GM04504 (cell line): ENCODE measurements around the gene GJC2.
"Not testable (repeated sequence)": the region's sequence is repeated elsewhere in the genome, so short reads cannot be mapped to it uniquely, and the experiment has no call there.

Experiments
- DNase-seq: peaks from one replicate; pipeline ENCODE4 v3.0.0-alpha.2; 2012; ENCODE audit warnings: low read depth

The GJC2 gene

DNA sequence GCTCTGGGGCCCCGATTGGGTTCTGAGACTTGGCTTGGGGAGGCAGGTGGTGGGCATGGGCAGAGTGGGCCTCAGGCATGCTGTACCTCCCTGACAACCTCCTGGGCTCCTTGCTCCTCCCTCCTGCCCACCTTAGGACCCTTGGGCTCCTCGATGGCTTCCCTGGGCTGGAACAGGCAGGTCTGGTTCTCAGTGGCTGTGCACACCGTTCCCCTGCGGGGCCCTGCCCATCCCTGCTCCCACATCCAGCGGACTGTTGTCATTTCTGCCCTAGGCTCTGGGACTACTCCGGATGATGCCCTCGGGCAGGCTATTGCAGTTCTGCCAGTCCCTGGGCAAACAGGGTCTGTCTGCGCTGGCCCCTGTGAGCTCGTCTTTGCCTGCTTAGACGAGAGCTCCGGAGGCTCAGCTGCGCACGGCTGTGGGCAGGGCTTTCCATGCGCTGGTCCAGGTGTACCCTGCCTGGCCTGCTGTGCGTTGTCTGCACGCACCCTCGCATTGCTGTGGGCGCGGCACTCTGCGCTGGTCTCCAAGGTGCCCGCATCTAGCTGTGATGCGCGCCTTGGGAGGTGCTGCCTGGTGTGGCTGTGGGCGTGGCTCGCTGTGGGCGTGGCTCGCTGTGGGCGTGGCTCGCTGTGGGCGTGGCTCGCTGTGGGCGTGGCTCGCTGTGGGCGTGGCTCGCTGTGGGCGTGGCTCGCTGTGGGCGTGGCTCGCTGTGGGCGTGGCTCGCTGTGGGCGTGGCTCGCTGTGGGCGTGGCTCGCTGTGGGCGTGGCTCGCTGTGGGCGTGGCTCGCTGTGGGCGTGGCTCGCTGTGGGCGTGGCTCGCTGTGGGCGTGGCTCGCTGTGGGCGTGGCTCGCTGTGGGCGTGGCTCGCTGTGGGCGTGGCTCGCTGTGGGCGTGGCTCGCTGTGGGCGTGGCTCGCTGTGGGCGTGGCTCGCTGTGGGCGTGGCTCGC lies 24.1 kb downstream of the GJC2 start:
- DNase-seq = not testable (repeated sequence)

DNA sequence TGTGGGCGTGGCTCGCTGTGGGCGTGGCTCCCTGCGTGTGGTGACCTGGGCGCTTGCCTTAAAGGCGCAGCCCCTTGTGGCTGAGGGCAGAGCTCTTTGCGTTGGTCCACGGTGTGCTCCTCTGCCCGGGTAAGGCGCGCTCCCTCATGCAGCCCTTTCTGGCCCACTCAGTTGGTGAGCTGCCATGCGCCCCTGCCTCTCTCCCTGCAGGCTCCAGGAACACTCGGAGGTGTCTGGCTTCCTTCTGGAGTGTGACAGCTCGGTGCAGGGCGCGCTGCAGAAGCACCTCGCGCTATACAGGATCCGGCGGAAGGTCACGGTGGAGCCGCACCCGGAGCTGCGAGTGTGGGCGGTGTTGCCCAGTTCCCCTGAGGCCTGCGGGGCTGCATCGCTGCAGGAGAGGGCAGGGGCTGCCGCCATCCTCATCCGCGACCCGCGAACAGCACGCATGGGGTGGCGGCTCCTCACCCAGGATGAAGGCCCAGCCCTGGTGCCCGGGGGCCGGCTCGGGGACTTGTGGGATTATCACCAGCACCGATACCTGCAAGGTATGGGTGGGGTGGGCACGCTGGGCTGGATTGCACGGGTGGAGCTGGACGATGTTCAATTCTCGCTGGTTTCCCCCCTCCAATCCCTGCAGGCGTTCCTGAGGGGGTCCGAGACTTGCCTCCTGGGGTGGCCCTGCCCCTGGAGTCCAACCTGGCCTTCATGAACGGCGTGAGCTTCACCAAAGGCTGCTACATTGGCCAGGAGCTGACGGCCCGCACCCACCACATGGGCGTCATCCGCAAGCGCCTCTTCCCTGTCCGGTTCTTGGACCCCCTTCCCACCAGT lies 25.0 kb downstream of the GJC2 start:
- no peak for DNase-seq

DNA sequence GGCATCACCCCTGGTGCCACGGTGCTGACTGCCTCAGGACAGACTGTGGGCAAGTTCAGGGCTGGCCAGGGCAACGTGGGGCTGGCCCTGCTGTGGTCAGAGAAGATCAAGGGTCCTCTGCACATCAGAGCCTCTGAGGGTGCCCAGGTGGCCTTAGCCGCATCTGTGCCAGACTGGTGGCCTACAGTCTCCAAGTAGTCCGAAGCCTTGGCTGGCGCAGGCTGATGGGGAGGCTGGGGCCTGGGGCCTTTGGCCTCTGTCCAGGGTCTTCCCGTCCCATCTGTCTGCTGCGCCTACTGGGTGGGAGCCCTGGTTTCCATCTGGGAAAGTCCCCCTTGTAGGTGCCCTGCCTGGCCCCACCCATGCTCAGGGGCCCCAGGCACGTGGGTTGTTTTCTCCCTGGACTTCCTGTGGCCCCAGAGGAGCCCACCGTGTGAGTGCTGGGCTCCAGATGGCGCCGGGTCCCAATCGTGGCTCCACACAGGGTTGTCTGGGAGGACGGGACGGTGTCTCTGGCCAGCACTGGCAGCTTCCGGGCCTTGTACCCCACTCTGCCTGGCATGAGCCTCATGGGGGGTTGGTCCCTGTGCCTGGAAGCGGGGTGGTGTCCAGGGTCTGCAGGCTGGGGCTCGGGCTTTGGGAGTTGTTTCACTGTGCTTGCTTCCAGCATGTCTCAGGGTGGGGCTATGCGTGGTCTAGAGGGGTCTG lies 25.7 kb downstream of the GJC2 start:
- no peak for DNase-seq

DNA sequence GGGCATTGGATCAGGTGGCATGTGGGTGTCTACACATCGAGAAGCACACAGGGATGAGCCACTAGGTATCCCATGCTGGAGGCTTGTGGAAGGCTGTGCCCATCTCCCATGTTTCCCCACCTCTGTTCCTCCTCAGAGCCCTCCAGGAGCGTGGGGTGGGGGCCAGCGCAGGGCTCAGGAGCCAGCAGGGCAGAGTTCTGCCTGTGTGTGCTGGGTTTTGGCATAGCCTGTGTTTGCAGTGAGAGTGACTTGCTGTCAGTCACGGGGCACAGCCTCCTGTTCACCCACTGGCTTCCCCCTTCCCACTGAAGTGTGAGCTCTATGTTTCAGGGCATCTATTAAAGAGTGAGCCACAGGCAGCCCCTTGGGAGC lies 26.3 kb downstream of the GJC2 start:
- no peak for DNase-seq

DNA sequence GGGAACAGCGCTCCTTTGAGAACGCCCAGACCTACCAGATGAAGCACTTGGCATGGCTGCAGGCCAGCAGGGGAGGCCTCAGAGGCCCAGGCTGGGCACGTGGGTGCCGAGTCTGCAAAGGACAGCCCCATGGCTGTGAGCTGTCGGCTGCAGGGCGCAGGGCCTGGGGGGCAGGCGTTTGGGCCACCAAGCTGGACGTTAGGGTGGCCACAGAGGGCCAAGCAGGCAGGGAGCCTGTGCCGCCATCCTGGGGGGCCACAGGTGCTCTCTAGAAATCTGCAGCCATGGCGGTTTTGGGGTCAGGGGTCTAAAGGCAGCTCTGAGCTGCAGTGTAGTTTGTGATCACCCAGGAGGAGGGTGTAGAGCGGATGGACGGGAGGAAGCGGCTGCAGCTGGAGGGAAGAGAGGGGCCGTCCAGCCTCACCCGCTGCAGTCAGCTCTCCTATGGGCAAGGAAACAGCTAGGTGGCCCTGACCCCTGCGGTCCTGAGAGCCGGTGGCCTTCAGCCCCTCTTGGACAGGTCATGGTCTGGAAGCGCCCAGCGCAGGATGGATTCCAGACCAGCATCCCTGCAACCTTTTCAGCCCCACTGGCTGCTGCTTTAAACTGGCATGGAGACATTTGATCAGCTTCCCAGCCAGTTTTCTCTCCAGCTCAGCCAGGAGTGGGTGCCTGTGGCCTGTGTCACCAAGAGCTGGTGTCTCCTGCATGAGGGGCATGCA lies 26.9 kb downstream of the GJC2 start:
- DNase-seq = no peak

DNA sequence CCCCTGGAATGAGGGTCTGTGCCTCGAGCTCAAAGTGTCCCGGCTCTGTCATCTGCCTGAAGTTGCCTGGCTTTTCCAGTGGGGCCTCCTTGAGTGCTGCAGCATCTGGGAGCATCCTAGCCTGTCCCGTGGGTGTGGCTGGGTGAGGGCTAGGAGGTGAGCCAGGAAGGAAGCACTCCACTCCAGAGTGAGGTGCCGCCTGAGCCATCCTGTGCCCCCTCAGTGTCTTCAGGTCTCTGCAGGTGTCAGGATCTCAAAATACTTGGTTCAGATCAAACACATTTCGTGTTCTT lies 27.4 kb downstream of the GJC2 start:
- no peak for DNase-seq

DNA sequence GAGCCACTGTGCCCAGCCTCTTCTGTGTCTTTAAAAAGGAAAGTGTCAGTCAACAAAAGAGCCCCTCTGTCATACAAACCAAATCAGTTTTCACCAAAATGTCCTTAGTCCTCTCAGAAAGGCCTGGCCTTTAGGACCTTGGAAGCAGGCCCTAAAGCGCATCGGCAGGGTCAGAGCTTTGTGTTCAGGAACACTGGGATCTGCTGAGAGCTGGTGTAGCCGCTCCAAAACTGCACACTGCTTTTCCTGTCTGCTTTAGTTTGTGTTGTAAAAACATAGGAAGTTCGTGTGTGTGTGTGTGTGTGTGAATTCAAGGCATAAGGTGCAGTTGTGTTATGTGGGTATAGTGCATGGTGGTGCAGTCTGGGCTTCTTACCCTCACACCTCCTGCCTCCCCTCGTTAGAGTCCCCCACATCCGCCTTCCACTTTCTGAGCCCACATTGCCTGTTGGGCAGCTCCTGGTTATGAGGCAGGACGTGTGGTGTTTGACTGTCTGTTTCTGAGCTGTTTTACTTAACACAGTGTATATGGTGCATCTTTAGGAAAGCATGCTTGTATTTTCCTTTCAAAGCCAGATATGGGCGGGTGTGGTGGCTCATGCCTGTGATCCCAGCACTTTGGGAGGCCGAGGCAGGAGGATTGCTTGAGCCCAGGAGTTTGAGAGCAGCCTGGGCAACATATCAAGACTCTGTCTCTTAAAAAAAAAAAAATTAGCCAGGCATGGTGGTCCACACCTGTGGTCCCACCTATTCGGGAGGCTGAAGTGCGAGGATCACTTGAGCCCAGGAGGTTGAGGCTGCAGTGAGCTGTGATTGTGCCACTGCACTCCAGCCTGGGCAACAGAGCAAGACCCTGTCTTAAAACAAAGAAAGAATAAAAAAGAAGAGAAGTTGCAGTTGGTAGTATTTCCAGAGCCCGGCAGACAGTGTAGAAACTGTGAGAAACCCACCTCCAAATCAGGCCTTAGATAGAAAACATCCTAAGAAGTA lies 28.3 kb downstream of the GJC2 start:
- DNase-seq = no peak

DNA sequence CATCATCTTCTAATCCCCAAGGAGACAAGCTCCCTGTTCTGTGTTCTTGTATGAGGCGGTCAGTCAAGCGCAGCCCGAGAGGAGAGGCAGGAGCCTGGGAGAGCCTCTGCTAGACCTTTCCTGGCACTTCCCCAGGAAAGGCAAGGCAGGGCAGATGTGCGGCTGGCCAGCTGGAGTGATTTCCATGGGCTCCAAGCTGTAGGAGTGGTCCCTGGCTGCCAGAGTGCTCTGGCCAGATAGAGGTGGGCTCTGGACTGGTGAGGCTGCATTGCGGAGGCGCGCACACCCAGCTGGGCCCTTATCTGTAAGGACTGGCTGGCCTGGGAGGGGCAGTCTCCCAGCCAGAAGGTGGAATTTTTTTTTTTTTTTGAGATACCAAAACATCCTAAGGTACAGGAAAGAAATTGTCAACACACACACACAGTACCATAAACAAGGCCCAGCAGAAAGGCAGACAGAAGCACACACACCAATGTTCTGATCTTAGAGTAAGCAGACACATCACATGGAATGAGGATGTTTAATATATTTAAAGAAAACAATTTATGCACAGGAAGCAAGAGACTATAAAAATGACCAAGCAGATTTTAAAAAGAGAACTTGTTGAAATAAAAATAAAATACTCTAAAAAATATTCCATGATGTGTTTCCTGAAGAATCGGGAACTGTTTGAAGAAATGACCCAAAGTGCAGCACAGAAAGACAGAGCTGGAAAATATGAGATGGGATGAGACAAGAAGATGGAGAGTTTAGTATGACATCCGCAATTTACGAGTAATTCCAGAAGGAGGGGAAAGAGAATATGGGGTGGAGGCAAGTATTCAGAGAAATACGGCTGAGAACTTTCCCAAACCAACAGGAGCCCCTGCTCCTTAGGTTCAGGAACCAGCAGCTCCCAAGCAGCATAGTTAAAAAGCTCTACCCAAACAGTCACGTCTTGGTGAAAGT lies 29.3 kb downstream of the GJC2 start:
- no peak for DNase-seq

DNA sequence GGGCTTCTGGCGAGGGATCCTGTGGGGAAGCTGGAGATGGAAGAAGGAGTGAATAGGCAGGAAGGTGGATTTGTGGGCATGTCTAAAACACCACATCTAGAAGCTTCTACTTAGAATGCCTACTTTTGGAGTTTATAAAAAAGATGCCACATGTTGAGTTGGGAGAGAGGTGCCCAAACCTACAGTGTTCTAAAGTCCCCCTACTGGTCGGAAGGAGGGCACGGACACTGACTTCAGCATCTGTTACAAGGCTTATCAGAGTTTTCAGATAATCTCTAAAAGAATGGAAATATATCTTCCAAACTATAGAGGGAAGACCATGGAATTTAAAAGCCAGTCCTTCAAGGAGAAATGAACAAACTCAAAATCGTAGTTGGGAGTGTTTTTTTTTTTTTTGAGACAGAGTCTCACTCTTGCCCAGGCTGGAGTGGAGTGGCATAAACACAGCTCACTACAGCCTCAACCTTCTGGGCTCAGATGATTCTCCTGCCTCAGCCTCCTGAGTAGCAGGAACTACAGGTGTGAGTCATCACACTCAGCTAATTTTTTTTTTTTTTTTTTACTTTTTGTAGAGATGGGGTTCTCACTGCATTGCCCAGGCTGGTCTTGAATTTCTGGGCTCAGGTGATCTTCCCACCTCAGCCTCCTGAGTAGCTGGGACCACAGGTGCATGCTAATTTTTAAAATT lies 30.7 kb downstream of the GJC2 start:
- no peak for DNase-seq

DNA sequence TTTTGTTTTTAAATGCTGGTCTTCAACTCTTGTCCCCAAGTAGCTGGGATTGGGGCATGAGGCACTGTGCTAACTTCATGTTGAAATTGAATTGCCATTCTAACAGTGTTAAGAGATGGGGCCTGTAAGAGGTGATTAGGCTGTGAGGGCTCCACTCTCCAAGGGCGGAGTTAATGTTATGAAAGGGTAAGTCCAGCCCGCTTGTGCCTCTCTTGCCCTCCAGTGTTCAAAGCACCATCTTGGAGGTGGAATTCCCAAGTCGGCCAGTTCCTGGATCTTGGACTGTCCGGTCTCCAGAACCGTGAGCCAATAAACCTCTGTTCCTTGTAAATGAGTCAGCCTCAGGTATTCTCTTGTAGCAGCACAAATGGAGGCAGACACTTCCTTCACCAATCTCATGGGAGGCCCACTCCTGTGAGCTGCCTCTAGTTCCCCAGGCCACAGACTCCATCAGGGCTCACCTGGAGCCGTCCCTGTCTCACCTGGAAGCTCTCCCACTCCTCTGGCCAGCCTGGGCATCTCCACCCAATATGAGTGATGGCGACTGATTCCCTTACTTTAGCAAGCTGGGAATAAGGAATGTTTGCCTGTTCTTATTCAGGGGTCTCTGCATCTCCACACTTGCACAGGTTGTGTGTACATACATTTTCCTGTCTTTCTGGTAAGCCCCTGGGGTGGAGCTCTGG lies 31.4 kb downstream of the GJC2 start:
- no peak for DNase-seq

DNA sequence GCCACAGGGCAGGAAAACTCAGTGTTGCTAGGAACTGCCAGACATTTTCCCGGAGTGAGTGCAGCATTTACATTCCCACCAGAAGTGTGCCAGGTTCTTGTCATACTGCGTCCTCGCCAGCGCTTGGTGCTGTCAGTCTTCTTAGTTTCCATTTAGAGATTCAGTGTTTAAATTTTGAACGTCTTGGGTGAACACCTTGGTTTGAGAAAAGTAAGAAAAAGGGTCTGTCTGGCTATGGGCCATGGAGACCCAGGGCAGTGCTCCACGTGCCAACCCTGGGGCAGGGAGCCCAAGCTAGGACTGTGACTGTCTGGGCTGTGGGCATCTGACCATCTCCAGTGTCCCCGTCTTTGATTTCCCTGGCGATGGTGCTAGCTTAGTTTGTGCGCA lies 31.9 kb downstream of the GJC2 start:
- DNase-seq = no peak

DNA sequence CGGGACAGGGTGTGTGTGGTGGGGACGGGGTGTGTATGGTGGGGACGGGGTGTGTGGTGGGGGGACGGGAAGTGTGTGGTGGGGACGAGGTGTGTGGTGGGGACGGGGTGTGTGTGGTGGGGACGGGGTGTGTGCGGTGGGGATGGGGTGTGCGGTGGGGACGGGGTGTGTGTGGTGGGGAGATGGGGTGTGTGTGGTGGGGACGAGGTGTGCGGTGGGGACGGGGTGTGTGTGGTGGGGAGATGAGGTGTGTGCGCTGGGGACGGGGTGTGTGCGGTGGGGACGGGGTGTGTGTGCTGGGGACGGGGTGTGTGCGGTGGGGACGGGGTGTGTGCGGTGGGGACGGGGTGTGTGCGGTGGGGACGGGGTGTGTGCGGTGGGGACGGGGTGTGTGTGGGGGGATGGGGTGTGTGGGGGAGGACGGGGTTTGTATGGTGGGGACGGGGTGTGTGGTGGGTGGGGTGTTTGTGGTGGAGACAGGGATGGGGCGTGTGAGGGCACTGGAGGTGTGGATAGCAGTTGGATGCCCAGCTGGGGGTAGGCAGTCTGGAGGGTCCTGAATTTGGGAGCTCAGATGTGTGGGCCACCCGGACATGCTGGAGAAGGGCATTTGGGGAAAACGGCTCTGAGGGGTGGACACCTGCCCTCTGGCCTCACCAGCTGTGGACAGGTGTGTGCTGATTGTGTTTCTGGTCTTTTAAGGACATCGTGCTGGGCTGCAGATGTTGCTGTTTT lies 32.7 kb downstream of the GJC2 start:
- DNase-seq = no peak

DNA sequence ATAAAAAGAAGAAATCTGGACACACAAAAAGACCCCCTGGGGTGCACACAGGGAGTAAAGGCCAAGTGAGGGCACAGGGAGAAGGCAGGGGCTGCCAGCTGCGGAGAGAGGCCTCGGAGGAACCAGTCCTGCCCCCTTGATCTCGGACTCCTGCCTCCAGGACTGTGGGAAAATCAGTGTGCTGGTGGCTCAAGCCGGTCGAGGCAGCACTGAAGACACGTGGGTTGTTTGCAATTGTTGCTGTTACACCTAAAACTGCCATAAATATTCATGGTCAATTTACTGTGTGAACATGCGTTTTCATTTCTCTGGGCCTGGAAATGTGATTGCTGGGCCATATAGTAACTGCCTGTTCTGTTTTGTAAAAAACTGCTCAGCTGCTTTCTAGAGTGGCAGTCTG lies 34.4 kb downstream of the GJC2 start:
- no peak for DNase-seq

DNA sequence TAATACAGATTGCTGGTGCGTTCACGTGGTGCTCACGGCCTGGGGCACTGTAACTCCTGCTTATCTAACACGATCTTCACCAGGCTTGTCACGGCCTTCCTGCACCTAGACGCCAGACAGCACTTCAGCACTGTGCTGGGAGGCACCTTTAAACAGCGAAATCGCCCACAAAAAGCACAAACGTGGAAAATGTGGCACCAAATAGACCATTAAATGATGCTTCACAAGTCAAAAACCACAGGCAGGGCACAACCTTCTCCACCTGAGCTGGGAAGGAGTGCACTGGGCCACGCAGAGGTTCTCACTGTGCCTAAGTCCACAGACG lies 35.9 kb downstream of the GJC2 start:
- no peak for DNase-seq

DNA sequence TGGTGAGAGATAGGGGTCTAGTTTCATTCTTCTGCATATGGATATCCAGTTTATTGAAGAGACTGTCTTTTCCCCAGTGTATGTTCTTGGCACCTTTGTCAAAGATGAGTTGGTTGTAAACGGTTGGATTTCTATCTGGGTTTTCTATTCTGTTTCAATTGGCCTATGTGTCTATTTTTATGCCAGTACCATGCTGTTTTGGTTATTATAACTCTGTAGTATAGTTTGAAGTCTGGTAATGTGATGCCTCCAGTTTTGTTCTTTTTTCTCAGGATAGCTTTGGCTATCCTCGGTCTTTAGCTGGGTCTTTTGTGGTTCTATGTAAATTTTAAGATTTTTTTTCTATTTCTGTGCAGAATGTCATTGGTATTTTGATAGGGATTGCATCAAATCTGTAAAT lies 38.5 kb downstream of the GJC2 start:
- not testable (repeated sequence) for DNase-seq

DNA sequence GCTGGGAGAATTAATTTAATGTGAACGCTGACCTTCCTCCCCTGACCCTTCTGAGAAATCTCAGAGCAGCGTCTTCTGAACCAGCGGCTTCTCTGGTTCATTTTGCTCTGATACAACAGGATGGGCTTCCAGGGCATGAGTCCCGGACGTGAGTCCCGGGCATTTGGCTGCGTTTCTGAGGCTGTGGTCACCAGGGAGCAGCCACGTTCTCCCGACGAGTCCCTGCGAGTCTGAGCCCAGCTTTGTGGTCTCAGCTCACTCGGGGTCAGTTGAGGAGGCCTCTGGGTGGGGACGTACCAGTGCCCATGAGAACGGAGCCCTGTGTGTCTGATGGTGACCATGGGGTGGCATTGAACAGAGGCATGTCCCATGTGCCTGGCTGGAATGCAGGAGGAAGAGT lies 40.5 kb downstream of the GJC2 start:
- no peak for DNase-seq

DNA sequence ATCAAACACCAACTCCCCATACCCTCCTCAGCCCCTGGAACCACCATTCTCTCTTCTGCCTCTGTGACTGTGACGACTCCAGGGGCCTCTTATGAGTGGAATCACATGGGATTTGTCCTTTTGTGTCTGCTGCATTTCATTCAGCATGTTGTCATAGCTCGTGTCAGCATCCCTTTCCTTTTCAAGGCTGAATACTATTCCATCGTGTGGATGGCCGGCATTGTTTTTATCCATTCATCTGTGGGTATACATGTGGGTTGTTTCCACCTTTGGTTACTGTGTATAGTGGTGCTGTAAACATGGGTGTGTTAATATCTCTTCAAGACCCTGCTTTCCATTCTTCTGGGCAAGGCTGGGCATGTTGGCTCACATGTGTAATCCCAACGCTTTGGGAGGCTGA lies 41.0 kb downstream of the GJC2 start:
- no peak for DNase-seq

DNA sequence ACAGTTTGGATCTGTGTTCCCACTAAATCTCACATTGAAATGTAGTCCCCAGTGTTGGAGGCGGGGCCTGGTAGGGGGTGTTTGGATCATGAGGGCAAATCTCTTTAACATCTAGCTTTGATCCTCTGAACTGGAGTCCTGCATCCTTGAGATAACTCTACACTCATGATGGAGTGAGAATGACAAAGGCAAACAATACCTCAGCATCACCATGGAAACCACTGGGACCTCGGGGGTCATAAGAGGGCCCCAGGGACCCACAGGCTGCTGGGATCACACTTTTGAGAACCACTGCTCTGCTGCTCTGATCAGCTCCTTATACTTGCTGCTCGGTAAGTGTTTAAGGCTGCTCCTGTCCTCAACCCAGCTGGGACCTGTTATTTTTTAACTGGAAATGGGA lies 44.7 kb downstream of the GJC2 start:
- no peak for DNase-seq
